Heart left ventricle (tissue), 16 donors: ENCODE data around the gene WDR41. TPM values are rescaled to one million over a fixed set of nuclear protein-coding genes. Genes with fewer than 3 reads are reported as not detected.
"Not testable (repeated sequence)": the region's sequence is repeated elsewhere in the genome, so short reads cannot be mapped to it uniquely, and the experiment has no call there.

Experiments used
- ATAC-seq, 4 donors: fragments of 200-7000 bp; cut with Tn5 transposase; one replicate each; pipeline ENCODE4 v1.9.1; 2020 to 2022; ENCODE audit warnings: moderate library complexity in 4 of 4, mild to moderate bottlenecking in 3 of 4, moderate number of reproducible peaks in 1 of 4
- DNase-seq, 5 donors: peaks; one replicate each; pipeline ENCODE4 v3.0.0-alpha.2; 2020
- H3K27ac ChIP-seq, 12 donors: fragments of 200-600 bp; sonication (generic) in 4 of 12; one replicate each; pipeline versions ENCODE4 v1.5.0 to v1.8.0; 2016 to 2022; ENCODE audit warnings: mild to moderate bottlenecking in 2 of 12
- H3K27me3 ChIP-seq, 9 donors: fragments of 200-600 bp; sonication (generic) in 2 of 9; one replicate each; pipeline versions ENCODE4 v1.5.1 to v1.8.0; 2016 to 2022; ENCODE audit warnings: mild to moderate bottlenecking in 3 of 9
- H3K36me3 ChIP-seq, 9 donors: fragments of 200-600 bp; sonication (generic) in 2 of 9; one replicate each; pipeline versions ENCODE4 v1.5.0 to v1.8.0; 2018 to 2022; ENCODE audit warnings: mild to moderate bottlenecking in 2 of 9
- H3K4me1 ChIP-seq, 12 donors: fragments of 200-600 bp; sonication (generic) in 4 of 12; one replicate each; pipeline versions ENCODE4 v1.5.0 to v1.8.0; 2016 to 2022; ENCODE audit warnings: mild to moderate bottlenecking in 3 of 12
- H3K4me3 ChIP-seq, 12 donors: fragments of 200-600 bp; sonication (generic) in 4 of 12; one replicate each; pipeline versions ENCODE4 v1.5.0 to v1.8.0; 2017 to 2022; ENCODE audit warnings: mild to moderate bottlenecking in 9 of 12, moderate library complexity in 4 of 12
- H3K9me3 ChIP-seq, 12 donors: fragments of 200-600 bp; sonication (generic) in 4 of 12; one replicate each; pipeline versions ENCODE4 v1.5.0 to v1.8.0; 2016 to 2022; ENCODE audit warnings: mild to moderate bottlenecking in 1 of 12
- POLR2A ChIP-seq, 2 donors: fragments of 450-650 bp; IDR thresholded peaks; one replicate each; pipeline ENCODE4 v1.6.1; 2017; ENCODE audit warnings: antibody characterized with exemption in 2 of 2, mild to moderate bottlenecking in 2 of 2, moderate library complexity in 2 of 2
- WGBS, 4 donors: extraction: QIAGEN DNeasy Blood & Tissue Kit in 2 of 4; methylation state at CpG; one replicate each; pipeline versions ENCODE4 v1.1.5 to v1.1.7; 2013 to 2018; 5-methylcytosine and 5-hydroxymethylcytosine counted together
- intact Hi-C, 10 donors: fragments of 100-400 bp; cut with DNase I; formaldehyde crosslinking; loops; one replicate each; pipeline versions ENCODE4 v1.11.1 to v1.14.2; 2022
- polyA plus RNA-seq, 2 donors: library from polyadenylated mRNA; stranded (reverse); fragments of 200-250 nt; gene quantifications; one replicate each; pipeline ENCODE4 v1.2.3, GENCODE V29; 2013
- total RNA-seq, 9 donors: library from RNA; depleted of rRNA in 2 of 9; stranded (reverse); fragments of >200 nt in 2 of 9; fragmentation: NEBNext Ultra II Directional in 3 of 9; extraction: Animal tissue kit (Norgen Biotek cat#: 25700) in 3 of 9; gene quantifications; one replicate each; pipeline versions ENCODE4 v1.1.0 to v1.2.4, GENCODE V29; 2016 to 2023
- TF ChIP-seq, protein P1 (sequence below), 12 donors: fragments of 200-600 bp; sonication (generic) in 4 of 12; IDR thresholded peaks; one replicate each; pipeline versions ENCODE4 v1.5.0 to v1.8.0; 2018 to 2022; ENCODE audit warnings: antibody characterized with exemption in 12 of 12, mild to moderate bottlenecking in 5 of 12
- donor health status: ischemic (EF 13 %, LVEDD 7.1; RV severe dilation, severe dysfunction).
- donor health status: healthy with polysubstance abuse.
- donor health status: DM: no; HTN: yes; CAD: no.
- donor health status: DM: no; HTN: no; CAD: no.
- donor health status: ischemic (EF 25% LVEDD 6.9; RV normal size, moderate dysfunction).
- donor health status: ischemic (EF 25% LVEDD 5.7; RV mildly dilated, moderate dysfunction).
- donor health status: healthy.
- donor health status: DM: yes; HTN: yes; CAD: no.
- donor health status: ischemic (EF 35%, LVEDD 5.7; RV mildly dilated, moderate dysfunction).
- donor health status: nonischemic (EF 11% LVEDD 7.7; RV severe dilation, severe dysfunction).
- donor health status: DM: yes; HTN: yes; CAD: no.
- donor health status: PGD.
- donor health status: ischemic (EF 29% LVEDD 5.4; RV normal size, mild dysfunction).
- donor health status: nonischemic (EF 23%, LVEDD 6.1; RV moderate dilation, normal function).

Gene WDR41
- total and polyA plus RNA-seq, 11 donors = 7.9 to 50.9 (median 35.0) TPM

DNA sequence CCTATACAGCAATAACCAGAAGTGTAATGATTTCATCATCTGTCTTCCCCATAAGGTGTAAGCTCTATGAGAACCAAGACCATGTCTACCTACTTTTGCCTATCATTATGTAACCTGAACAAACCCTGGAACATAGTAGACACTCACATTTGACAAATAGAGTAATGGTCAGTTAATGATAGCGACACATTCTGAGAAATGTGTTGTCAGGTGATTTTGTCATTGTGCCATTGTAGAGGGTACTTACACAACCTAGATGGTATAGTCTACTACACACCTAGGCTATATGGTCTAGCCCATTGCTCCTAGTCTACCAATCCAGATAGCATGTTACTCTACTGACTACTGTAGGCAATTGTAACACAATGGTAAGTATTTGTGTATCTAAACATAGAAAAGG is 22.3 kb upstream of the WDR41 start:
- Histone ChIP-seq H3K9me3 (no peaks in the 10 kb centered on the region), H3K36me3 (no peaks in the 10 kb centered on the region), H3K27ac (no peak overlapping the region), H3K27me3 (peaks cover 0 to 18% (median 0%) of the 10 kb centered on the region in 9 donors), H3K4me1 (no peaks in the 10 kb centered on the region), H3K4me3 (no peak overlapping the region)
- intact Hi-C loops = no loop called here
- DNase-seq (no peak), ATAC-seq (no peak)
- WGBS, 4 donors = 79 to 98% (median 96%) methylated on average over 1 of the region's 1 CpG
- TF ChIP-seq, protein P1, sequence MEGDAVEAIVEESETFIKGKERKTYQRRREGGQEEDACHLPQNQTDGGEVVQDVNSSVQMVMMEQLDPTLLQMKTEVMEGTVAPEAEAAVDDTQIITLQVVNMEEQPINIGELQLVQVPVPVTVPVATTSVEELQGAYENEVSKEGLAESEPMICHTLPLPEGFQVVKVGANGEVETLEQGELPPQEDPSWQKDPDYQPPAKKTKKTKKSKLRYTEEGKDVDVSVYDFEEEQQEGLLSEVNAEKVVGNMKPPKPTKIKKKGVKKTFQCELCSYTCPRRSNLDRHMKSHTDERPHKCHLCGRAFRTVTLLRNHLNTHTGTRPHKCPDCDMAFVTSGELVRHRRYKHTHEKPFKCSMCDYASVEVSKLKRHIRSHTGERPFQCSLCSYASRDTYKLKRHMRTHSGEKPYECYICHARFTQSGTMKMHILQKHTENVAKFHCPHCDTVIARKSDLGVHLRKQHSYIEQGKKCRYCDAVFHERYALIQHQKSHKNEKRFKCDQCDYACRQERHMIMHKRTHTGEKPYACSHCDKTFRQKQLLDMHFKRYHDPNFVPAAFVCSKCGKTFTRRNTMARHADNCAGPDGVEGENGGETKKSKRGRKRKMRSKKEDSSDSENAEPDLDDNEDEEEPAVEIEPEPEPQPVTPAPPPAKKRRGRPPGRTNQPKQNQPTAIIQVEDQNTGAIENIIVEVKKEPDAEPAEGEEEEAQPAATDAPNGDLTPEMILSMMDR (IDR thresholded peaks at IDR 0.05) = no peak
- TF ChIP-seq POLR2A (IDR thresholded peaks at IDR 0.05) = no peak

GRCh38 chr5:77513321-77513720 is 21.2 kb upstream of the WDR41 start:
- Histone ChIP-seq H3K4me1 (no peaks in the 10 kb centered on the region), H3K36me3 (no peaks in the 10 kb centered on the region), H3K27ac (no peak overlapping the region), H3K27me3 (peaks cover 0 to 20% (median 0%) of the 10 kb centered on the region in 9 donors), H3K9me3 (no peaks in the 10 kb centered on the region), H3K4me3 (no peak overlapping the region)
- WGBS, 4 donors = 85 to 93% (median 89%) methylated on average over 1 of the region's 1 CpG
- TF ChIP-seq POLR2A (IDR thresholded peaks at IDR 0.05) = no peak
- TF ChIP-seq, protein P1 (IDR thresholded peaks at IDR 0.05) = no peak
- ATAC-seq (no peak), DNase-seq (no peak)
- intact Hi-C loops = no loop called here

DNA sequence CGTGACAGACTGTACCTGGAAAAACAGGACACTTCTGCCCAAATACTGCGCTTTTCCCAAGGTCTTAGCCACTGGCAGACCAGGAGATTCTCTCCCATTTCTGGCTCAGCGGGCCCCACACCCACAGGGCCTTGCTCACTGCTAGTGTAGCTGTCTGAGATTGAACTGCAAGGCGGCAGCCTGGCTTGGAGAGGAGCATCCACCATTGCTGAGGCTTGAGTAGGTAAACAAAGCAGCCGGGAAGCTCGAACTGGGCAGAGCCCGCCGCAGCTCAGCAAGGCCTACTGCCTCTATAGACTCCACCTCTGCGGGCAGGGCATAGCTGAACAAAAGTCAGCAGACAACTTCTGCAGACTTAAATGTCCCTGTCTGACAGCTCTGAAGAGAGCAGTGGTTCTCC is 9.0 kb upstream of the WDR41 start:
- H3K27me3 ChIP-seq, H3K4me3 ChIP-seq, intact Hi-C loops, H3K9me3 ChIP-seq, ATAC-seq, DNase-seq, H3K36me3 ChIP-seq, H3K27ac ChIP-seq, H3K4me1 ChIP-seq: not testable (repeated sequence)
- 89 to 90% (median 90%) methylated on average over 9 of the region's 9 CpGs for WGBS, 4 donors

DNA sequence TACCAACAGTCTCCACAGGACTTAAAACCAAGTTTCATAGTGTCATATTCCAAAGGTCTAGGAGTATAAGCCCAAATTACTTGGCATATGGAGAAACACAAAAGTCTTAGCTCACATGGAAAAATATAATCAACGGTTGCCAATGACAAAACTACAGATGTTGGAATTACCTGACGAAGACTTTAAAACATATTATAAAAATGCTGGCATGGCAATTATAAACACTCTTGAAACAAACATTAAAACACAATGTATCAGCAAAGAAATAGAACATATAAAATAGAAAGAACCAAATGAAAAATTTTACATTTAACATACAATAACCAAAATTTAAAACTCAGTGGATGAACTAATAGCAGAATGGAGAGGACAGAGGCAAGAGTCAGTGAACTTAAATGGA is 7.9 kb upstream of the WDR41 start:
- intact Hi-C loops = loop anchor here in 6 of 10 donors (10.0 kb wide), 2 partner anchors 355 to 635 kb away; no protein-coding TSS in a partner anchor
- TF ChIP-seq, protein P1 (IDR thresholded peaks at IDR 0.05) = no peak
- no peak for TF ChIP-seq POLR2A (IDR thresholded peaks at IDR 0.05)

GRCh38 chr5:77499441-77499840 is 7.3 kb upstream of the WDR41 start:
- DNase-seq (no peak), ATAC-seq (no peak)
- 57 to 71% (median 64%) methylated on average over 3 of the region's 3 CpGs for WGBS, 4 donors
- Histone ChIP-seq H3K4me3 (no peak overlapping the region), H3K36me3 (no peaks in the 10 kb centered on the region), H3K9me3 (peaks cover 0 to 9% (median 0%) of the 10 kb centered on the region in 12 donors), H3K4me1 (no peaks in the 10 kb centered on the region), H3K27me3 (no peaks in the 10 kb centered on the region), H3K27ac (no peak overlapping the region)
- no peak for TF ChIP-seq POLR2A (IDR thresholded peaks at IDR 0.05)
- TF ChIP-seq, protein P1 (IDR thresholded peaks at IDR 0.05) = no peak
- intact Hi-C loops = loop anchor here in 6 of 10 donors (10.0 kb wide), 2 partner anchors 355 to 635 kb away; no protein-coding TSS in a partner anchor

More for the DNA sequence above, 7.9 kb upstream of the WDR41 start:
- Histone ChIP-seq H3K36me3 (no peaks in the 10 kb centered on the region), H3K4me3 (no peak overlapping the region), H3K9me3 (peaks cover 0 to 9% (median 0%) of the 10 kb centered on the region in 12 donors), H3K27ac (no peak overlapping the region), H3K4me1 (no peaks in the 10 kb centered on the region), H3K27me3 (no peaks in the 10 kb centered on the region)
- WGBS, 4 donors = 94 to 96% (median 95%) methylated on average over 2 of the region's 2 CpGs
- DNase-seq = no peak
- no peak for ATAC-seq
